Measurements from ENCODE around the gene DGCR8.

Gene DGCR8

GRCh38 chr22:20052309-20053259, 27.5 kb upstream of the DGCR8 start:
- no peak for DNase-seq (ENCODE audit: low read depth in 1 of 2, low spot score in 1 of 2)

GRCh38 chr22:20053407-20054033, 26.5 kb upstream of the DGCR8 start:
- DNase-seq (ENCODE audit: low read depth in 1 of 2, low spot score in 1 of 2): no peak

GRCh38 chr22:20054034-20054427, 26.0 kb upstream of the DGCR8 start:
- DNase-seq (ENCODE audit: low read depth in 1 of 2, low spot score in 1 of 2): no peak

- no peak for DNase-seq (ENCODE audit: low read depth in 1 of 2, low spot score in 1 of 2)
These were observed 25.6 kb upstream of the DGCR8 start for GRCh38 chr22:20054485-20054884.

- DNase-seq (ENCODE audit: low read depth in 1 of 2, low spot score in 1 of 2): no peak
These were observed 24.9 kb upstream of the DGCR8 start for GRCh38 chr22:20055144-20055543.

GRCh38 chr22:20055654-20056053, 24.4 kb upstream of the DGCR8 start:
- DNase-seq (ENCODE audit: low read depth in 1 of 2, low spot score in 1 of 2): no peak

GRCh38 chr22:20056161-20056560, 23.9 kb upstream of the DGCR8 start:
- no peak for DNase-seq (ENCODE audit: low read depth in 1 of 2, low spot score in 1 of 2)

- DNase-seq (ENCODE audit: low read depth in 1 of 2, low spot score in 1 of 2): no peak
These were observed 23.2 kb upstream of the DGCR8 start for GRCh38 chr22:20056696-20057386.

GRCh38 chr22:20057596-20058268, 22.3 kb upstream of the DGCR8 start:
- no peak for DNase-seq (ENCODE audit: low read depth in 1 of 2, low spot score in 1 of 2)

GRCh38 chr22:20058989-20059770, 20.9 kb upstream of the DGCR8 start:
- no peak for DNase-seq (ENCODE audit: low read depth in 1 of 2, low spot score in 1 of 2)

- DNase-seq (ENCODE audit: low read depth in 1 of 2, low spot score in 1 of 2): no peak
These were observed 19.2 kb upstream of the DGCR8 start for GRCh38 chr22:20060700-20061480.

GRCh38 chr22:20061481-20061861, 18.6 kb upstream of the DGCR8 start:
- no peak for DNase-seq (ENCODE audit: low read depth in 1 of 2, low spot score in 1 of 2)

- DNase-seq (ENCODE audit: low read depth in 1 of 2, low spot score in 1 of 2): no peak
These were observed 17.8 kb upstream of the DGCR8 start for GRCh38 chr22:20062043-20062765.

GRCh38 chr22:20062766-20063083, 17.3 kb upstream of the DGCR8 start:
- DNase-seq (ENCODE audit: low read depth in 1 of 2, low spot score in 1 of 2): no peak

GRCh38 chr22:20063271-20064139, 16.5 kb upstream of the DGCR8 start:
- DNase-seq (ENCODE audit: low read depth in 1 of 2, low spot score in 1 of 2): no peak

GRCh38 chr22:20064140-20064480, 15.9 kb upstream of the DGCR8 start:
- DNase-seq (ENCODE audit: low read depth in 1 of 2, low spot score in 1 of 2): no peak

- DNase-seq (ENCODE audit: low read depth in 1 of 2, low spot score in 1 of 2): no peak
These were observed 15.3 kb upstream of the DGCR8 start for GRCh38 chr22:20064545-20065262.

All from activated CD4-positive, alpha-beta T cell treated with anti-CD3 and anti-CD28 coated beads, Interleukin-2, amount 50 U/mL, for 24 hours (primary cell).